ENCODE data around the gene BEST3.

GRCh38 chr12:69610729-69611128, 88.4 kb downstream of the BEST3 start, which contains the start of gene LRRC10:
- TF ChIP-seq EP300 (conservative IDR thresholded peaks at IDR 0.05; ENCODE audit: poor library complexity, severe bottlenecking): no peak
- TF ChIP-seq CTCF (IDR thresholded peaks at IDR 0.05; ENCODE audit: poor library complexity, severe bottlenecking): no peak
- TF ChIP-seq RAD21 (conservative IDR thresholded peaks at IDR 0.05): no peak
- TF ChIP-seq MXI1 (conservative IDR thresholded peaks at IDR 0.05; ENCODE audit: poor library complexity, severe bottlenecking): no peak
- no peak for TF ChIP-seq POLR2AphosphoS5 (IDR thresholded peaks at IDR 0.05)

Measured in neural cell (in vitro differentiated cells).